Fibroblast of mammary gland (primary cell): ENCODE data around the gene POU2F3.
A peak's percentile ranks its signal among the peaks of the same experiment; 100 is the strongest.

Source experiments
- DNase-seq: peaks from one replicate; pipeline ENCODE4 v3.0.0-alpha.2; 2010; ENCODE audit warnings: low read depth
- H3K4me3 ChIP-seq: 2 replicates; pipeline ENCODE4 v1.5.1; 2011; ENCODE audit warnings: low read depth, mild to moderate bottlenecking, low read length, moderate library complexity; ENCODE audit not compliant: control insufficient read depth
- TF ChIP-seq, protein P1 (sequence below): conservative IDR thresholded peaks from 2 replicates; pipeline ENCODE4 v1.5.1; 2011; ENCODE audit warnings: low read depth, low read length, inconsistent platforms; ENCODE audit not compliant: control insufficient read depth, insufficient read depth

The POU2F3 gene

GRCh38 chr11:120239713-120240640, at the start of gene POU2F3:
POU2F3 (plus strand) TSS chr11:120240140; CDS start chr11:120240344, 204 bp downstream.
- DNase-seq = no peak
- TF ChIP-seq, protein P1, sequence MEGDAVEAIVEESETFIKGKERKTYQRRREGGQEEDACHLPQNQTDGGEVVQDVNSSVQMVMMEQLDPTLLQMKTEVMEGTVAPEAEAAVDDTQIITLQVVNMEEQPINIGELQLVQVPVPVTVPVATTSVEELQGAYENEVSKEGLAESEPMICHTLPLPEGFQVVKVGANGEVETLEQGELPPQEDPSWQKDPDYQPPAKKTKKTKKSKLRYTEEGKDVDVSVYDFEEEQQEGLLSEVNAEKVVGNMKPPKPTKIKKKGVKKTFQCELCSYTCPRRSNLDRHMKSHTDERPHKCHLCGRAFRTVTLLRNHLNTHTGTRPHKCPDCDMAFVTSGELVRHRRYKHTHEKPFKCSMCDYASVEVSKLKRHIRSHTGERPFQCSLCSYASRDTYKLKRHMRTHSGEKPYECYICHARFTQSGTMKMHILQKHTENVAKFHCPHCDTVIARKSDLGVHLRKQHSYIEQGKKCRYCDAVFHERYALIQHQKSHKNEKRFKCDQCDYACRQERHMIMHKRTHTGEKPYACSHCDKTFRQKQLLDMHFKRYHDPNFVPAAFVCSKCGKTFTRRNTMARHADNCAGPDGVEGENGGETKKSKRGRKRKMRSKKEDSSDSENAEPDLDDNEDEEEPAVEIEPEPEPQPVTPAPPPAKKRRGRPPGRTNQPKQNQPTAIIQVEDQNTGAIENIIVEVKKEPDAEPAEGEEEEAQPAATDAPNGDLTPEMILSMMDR = peak; percentile 16
- H3K4me3 ChIP-seq = no peak within 1 kb of the TSS

- TF ChIP-seq, protein P1 = no peak
- DNase-seq = no peak
- no peak overlapping the region for H3K4me3 ChIP-seq
Observed at GRCh38 chr11:120191058-120191457, 48.9 kb upstream of the POU2F3 start.

GRCh38 chr11:120192831-120193625, 46.9 kb upstream of the POU2F3 start:
- TF ChIP-seq, protein P1 = no peak
- DNase-seq = no peak
- H3K4me3 ChIP-seq = no peak overlapping the region

DNA sequence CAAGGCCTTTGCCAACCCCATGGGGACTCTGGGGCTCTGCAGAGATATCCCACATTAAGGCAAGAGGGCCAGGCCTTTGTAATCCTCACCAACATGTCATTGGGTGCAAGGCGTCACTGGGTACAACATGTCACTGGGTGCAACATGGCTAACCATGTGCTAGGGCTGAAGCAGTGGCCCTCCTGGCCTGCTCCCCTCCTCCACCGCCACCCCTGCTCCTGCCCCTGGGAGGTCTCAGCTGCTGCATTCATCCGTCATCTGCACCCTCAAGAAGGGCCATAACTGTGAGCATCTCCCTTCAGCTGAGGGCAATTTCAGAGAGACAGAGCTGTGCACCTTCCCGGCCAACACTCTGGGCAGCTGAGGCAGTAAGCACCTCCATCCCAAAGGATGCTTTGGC, 45.8 kb upstream of the POU2F3 start:
- TF ChIP-seq, protein P1 = no peak
- no peak overlapping the region for H3K4me3 ChIP-seq
- DNase-seq = no peak

DNA sequence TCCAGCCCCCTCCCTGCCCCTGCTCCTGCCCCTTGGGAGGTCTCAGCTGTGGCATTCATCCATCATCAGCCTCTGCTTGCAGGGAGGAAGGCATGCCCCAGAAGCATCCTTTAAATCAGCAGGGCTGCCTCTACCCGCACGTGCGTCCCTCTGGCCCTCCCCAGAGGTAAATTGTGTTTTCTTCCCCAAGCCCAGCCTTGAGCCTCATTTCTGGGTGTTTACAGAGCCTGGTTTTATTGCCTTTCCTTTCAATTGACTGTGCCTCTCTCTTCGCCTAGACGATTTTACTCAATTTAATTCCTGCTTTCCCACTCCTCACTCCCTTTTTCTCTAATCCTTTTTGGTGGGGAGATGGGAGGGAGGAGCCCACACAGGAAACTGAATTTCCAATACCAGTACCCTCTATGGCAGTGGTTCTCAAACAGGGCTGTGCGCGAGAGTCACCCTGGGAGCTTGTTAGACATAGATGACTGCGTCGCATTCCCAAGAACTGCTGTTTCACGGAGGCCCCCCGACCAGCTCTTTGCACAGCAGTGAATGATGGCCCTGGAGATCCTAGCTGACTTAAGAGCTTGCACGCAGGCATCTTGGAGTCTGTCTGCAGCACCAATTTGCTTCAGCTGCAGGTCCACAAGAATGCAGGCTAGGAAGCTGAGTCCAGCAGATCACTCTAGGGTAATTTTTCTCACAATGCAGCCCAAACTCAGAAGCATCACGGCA, 44.2 kb upstream of the POU2F3 start:
- DNase-seq = no peak
- TF ChIP-seq, protein P1 = no peak
- H3K4me3 ChIP-seq = no peak overlapping the region

DNA sequence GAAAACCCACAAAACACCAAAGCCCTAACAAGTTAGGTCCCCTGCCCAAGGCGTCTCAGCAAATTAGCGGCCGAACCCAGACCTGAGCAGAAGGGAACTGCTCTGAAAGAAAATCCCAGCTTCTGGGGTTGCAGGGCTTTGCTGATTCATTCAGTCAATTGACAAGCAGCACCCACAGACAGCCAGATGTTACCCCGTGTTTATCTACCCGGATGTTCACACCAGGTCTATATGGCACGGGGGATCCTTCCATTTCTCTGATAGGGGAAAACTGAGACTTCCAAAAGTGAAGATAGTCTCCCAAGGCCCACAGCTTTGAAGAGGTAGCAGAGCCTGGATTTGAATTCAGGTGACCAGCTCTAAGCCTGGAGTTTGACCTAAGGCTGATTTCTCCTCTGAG, 43.1 kb upstream of the POU2F3 start:
- no peak overlapping the region for H3K4me3 ChIP-seq
- TF ChIP-seq, protein P1 = no peak
- DNase-seq = no peak
